ENCODE data around the gene TMSB15A.
"Not testable (repeated sequence)": the region's sequence is repeated elsewhere in the genome, so short reads cannot be mapped to it uniquely, and the experiment has no call there.

TMSB15A gene

GRCh38 chrX:102515975-102516941 is at the start of gene TMSB15A:
Gene TMSB15A (minus strand): TSS chrX:102516739.
- DNase-seq (ENCODE audit: low spot score) = peak; percentile 56

DNA sequence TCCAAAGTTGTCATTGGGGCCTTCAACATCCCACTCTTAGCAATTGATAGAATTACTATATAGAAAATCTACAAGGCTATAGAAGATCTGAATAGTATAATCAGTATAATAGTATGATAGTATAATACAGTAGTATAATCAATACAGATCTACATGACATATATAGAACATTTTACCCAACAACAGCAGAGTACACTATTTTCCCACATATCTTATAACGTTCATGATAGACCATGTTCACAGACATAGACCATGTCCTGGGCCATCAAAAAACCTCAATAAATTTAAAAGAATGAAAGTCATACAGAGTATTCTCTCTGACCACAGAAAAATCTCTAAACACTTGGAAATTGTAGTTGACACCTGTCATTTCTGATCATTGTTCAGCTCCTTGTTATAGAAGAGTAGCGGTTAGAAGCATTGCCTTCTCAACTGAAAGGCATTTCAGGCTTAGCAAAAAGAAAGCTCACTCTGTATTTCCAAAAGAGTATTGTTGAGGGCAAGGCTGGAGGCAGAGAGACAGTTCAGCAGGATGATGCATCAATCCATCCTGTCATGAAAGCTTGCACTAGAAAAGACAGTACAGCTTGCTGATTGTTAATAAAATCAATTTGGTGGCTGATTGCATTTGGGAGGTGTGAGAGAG is 44.0 kb upstream of the TMSB15A start:
- no peak for DNase-seq (ENCODE audit: low spot score)

GRCh38 chrX:102558607-102559006 is 42.1 kb upstream of the TMSB15A start:
- no peak for DNase-seq (ENCODE audit: low spot score)

DNA sequence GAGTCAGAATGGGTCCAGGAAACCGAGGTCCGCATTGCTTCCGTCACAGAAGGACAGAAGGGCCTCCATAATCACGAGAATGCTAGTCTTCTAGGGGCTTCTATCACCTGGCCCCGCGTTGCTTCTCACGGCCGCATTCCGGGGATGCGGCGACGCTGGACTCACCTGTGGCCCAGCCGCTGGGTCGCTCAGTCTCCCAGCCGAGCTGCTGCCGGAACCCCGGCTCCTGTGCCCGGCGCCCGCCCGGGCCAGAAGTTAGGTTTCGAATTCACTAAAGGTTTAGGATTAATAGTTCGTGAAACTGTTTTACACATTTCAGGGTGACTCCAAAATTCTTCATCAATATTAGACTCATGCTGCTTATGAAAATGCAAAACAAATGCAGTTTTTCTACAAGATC is 31.7 kb upstream of the TMSB15A start:
- DNase-seq (ENCODE audit: low spot score) = no peak

- DNase-seq (ENCODE audit: low spot score) = no peak
Observed at GRCh38 chrX:102546828-102547493, 30.4 kb upstream of the TMSB15A start.

DNA sequence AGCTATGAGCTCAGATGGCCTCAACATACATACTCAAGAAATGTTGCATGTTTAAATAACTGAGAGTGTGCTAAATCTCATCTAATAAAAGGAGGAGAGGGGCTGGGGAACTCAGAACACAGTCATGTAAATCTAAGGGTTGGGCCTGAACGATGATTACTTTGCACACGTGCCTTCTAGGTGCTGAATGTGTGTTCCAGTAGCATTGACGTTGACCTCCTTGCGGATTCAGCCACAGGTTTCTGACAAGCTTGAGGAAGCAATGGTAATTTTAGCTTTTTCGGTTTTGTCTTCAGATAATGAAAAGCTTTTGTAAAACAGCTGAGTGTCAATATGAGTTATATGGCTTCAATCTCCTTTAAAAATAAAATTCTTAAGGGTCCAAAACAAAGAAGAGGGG is 29.6 kb upstream of the TMSB15A start:
- DNase-seq (ENCODE audit: low spot score) = not testable (repeated sequence)

GRCh38 chrX:102535958-102536357 is 19.4 kb upstream of the TMSB15A start:
- no peak for DNase-seq (ENCODE audit: low spot score)

DNA sequence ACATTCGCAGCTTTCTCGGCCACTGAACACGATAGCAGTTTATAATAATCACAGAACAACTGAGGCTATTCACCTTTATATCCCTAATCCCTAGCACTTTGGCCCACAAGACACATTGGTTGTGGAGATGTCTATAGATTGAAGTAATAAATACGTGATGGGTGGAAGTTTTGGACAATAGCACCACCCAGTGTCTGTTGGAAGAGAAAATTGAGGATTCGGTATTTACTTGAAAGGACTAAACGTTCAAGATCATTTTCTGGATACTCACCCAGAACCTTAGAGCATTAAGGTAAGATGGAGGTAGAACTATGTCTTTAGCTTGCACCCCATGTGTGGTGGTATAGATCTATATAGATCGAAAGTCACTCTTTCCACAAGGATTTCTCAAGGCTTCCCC is 787 bp upstream of the TMSB15A start:
- DNase-seq (ENCODE audit: low spot score) = peak; percentile 14

DNA sequence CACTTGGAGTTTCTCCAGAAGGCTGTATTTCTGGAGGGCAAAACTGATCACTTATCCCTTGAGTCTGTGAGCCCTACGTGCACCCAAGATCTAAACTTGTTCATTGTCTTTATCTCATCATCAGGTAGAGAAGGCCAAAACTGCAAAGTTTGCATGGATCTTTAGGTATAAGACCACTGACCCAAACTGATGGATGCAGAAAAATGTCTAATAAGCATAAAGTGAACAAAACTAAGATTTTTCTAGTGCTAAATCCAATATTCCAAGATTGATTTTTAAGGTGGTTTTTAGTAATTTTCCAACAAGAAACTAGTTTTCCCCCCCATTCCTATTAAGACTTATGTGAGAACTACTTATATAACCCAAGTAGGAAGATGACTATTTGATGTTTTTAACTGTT is 2.0 kb downstream of the TMSB15A start:
- DNase-seq (ENCODE audit: low spot score) = no peak

DNA sequence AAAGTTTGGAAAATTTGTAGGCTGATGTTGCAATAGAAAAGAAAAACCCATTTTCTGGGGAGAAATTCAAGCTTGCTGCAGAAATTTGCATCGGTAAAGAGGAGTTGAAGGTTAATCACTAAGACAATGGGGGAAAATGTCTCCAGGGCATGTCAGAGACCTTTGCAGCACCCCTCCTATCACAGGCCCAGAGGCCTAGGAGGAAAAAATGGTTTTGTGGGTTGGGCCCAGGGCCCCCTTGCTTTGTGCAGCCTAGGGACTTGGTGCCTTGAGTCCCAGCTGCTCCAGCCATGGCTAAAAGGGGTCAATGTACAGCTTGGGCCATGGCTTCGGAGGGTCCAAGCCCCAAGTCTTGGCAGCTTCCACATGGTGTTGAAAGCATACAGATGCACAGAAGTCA is 17.8 kb downstream of the TMSB15A start:
- no peak for DNase-seq (ENCODE audit: low spot score)

DNA sequence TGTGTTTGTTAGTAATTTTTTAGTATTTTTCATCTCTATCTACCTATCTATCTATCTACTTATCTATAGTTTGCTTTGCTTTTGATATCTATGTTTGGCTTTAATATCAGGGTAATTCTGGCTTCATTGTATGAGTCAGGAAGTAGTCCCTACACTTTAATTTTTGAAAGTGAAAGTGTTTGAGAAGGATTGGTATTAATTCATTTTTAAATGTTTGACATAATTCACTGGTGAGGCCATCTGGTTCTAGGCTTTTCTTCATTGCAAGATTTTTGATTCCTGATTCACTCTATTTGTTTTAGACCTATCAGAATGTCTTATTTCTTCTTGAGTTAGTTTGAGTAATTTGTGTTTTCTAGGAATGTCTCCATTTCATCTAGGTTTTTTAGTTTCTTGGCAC is 24.8 kb downstream of the TMSB15A start:
- no peak for DNase-seq (ENCODE audit: low spot score)

GRCh38 chrX:102478765-102479164 is 37.8 kb downstream of the TMSB15A start:
- not testable (repeated sequence) for DNase-seq (ENCODE audit: low spot score)

GRCh38 chrX:102471762-102472220 is 44.7 kb downstream of the TMSB15A start, which contains the start of gene TCP11X2:
Gene TCP11X2 (minus strand): TSS chrX:102471812.
- DNase-seq (ENCODE audit: low spot score) = not testable (repeated sequence)

GRCh38 chrX:102470215-102470614 is 46.3 kb downstream of the TMSB15A start:
- not testable (repeated sequence) for DNase-seq (ENCODE audit: low spot score)
